Esophagus muscularis mucosa (tissue), 4 donors: ENCODE data around the gene STRN.

Experiments used
- EP300 ChIP-seq: sonication (generic); formaldehyde crosslinking; IDR thresholded peaks from one replicate; pipeline ENCODE4 v1.6.1; 2017; ENCODE audit warnings: antibody characterized with exemption
- POLR2AphosphoS5 ChIP-seq, 2 donors: sonication (generic); formaldehyde crosslinking; IDR thresholded peaks; one replicate each; pipeline ENCODE4 v1.6.1; 2017; ENCODE audit warnings: antibody characterized with exemption in 2 of 2
- TF ChIP-seq, protein P1 (sequence below), 3 experiments: fragments of 200-600 bp in 2 of 3; fragments of 450-650 bp in 1 of 3; sonication (generic) in 2 of 3; IDR thresholded peaks; one replicate each; pipeline ENCODE4 v1.5.1; 2017 to 2019; ENCODE audit warnings: antibody characterized with exemption in 3 of 3, mild to moderate bottlenecking in 2 of 3, moderate library complexity in 1 of 3

GRCh38 chr2:36971990-36972389 lies 5.7 kb upstream of the STRN start:
- TF ChIP-seq POLR2AphosphoS5 (IDR thresholded peaks at IDR 0.05) (no peak), EP300 (no peak)
- TF ChIP-seq, protein P1, sequence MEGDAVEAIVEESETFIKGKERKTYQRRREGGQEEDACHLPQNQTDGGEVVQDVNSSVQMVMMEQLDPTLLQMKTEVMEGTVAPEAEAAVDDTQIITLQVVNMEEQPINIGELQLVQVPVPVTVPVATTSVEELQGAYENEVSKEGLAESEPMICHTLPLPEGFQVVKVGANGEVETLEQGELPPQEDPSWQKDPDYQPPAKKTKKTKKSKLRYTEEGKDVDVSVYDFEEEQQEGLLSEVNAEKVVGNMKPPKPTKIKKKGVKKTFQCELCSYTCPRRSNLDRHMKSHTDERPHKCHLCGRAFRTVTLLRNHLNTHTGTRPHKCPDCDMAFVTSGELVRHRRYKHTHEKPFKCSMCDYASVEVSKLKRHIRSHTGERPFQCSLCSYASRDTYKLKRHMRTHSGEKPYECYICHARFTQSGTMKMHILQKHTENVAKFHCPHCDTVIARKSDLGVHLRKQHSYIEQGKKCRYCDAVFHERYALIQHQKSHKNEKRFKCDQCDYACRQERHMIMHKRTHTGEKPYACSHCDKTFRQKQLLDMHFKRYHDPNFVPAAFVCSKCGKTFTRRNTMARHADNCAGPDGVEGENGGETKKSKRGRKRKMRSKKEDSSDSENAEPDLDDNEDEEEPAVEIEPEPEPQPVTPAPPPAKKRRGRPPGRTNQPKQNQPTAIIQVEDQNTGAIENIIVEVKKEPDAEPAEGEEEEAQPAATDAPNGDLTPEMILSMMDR (IDR thresholded peaks at IDR 0.05), result no peak
